Tibial artery (tissue), 4 donors: ENCODE measurements around the gene SDHA.
A peak's percentile ranks its signal among the peaks of the same experiment; 100 is the strongest.
"Not testable (repeated sequence)": the region's sequence is repeated elsewhere in the genome, so short reads cannot be mapped to it uniquely, and the experiment has no call there.

ENCODE experiments used
- DNase-seq, 2 donors: peaks; one replicate each; pipeline ENCODE4 v3.0.0-alpha.2; 2019
- H3K27ac ChIP-seq, 2 donors: fragments of 200-600 bp; sonication (generic) in 1 of 2; 1 replicate in 1 of 2; 2 replicates in 1 of 2; pipeline ENCODE4 v1.5.1; 2018 to 2019; ENCODE audit warnings: mild to moderate bottlenecking in 1 of 2
- H3K27me3 ChIP-seq, 2 donors: fragments of 200-600 bp; sonication (generic) in 1 of 2; one replicate each; pipeline versions ENCODE4 v1.5.1 to v1.6.0; 2016 to 2019
- H3K36me3 ChIP-seq, 3 donors: fragments of 200-600 bp; sonication (generic) in 2 of 3; one replicate each; pipeline ENCODE4 v1.5.1; 2016 to 2019; ENCODE audit warnings: mild to moderate bottlenecking in 2 of 3
- H3K4me1 ChIP-seq, 4 donors: fragments of 200-600 bp; sonication (generic) in 2 of 4; 1 replicate in 3 of 4; 2 replicates in 1 of 4; pipeline ENCODE4 v1.5.1; 2016 to 2019
- H3K4me3 ChIP-seq, 2 donors: fragments of 200-600 bp; sonication (generic) in 1 of 2; 1 replicate in 1 of 2; 2 replicates in 1 of 2; pipeline ENCODE4 v1.5.1; 2018 to 2019; ENCODE audit warnings: mild to moderate bottlenecking in 2 of 2
- H3K9me3 ChIP-seq, 3 donors: fragments of 200-600 bp; sonication (generic) in 1 of 3; one replicate each; pipeline ENCODE4 v1.5.1; 2016 to 2019
- CTCF ChIP-seq, 2 experiments: fragments of 200-600 bp in 1 of 2; fragments of 450-650 bp in 1 of 2; IDR thresholded peaks; one replicate each; pipeline ENCODE4 v1.5.1; 2017 to 2019; ENCODE audit warnings: antibody characterized with exemption in 2 of 2, mild to moderate bottlenecking in 1 of 2, moderate library complexity in 1 of 2
- intact Hi-C: fragments of 100-400 bp; cut with DNase I; formaldehyde crosslinking; loops from one replicate; pipeline ENCODE4 v1.15.0; 2023; ENCODE audit warnings: low total_unique reads

SDHA gene

GRCh38 chr5:264338-264737, 46.2 kb downstream of the SDHA start:
- no peak for TF ChIP-seq CTCF (IDR thresholded peaks at IDR 0.05)
- Histone ChIP-seq H3K36me3 (peaks cover 8 to 25% (median 16%) of the 10 kb centered on the region in 3 donors), H3K9me3 (no peaks in the 10 kb centered on the region), H3K27ac (peak overlapping the region in 1 of 2 donors; percentile 62), H3K4me1 (peaks cover 0 to 24% (median 4%) of the 10 kb centered on the region in 4 donors), H3K4me3 (no peak overlapping the region), H3K27me3 (no peaks in the 10 kb centered on the region)
- DNase-seq, result no peak
- intact Hi-C loops, result loop anchor here (5.0 kb wide), 1 partner anchor 1303 kb away; no protein-coding TSS in a partner anchor

DNA sequence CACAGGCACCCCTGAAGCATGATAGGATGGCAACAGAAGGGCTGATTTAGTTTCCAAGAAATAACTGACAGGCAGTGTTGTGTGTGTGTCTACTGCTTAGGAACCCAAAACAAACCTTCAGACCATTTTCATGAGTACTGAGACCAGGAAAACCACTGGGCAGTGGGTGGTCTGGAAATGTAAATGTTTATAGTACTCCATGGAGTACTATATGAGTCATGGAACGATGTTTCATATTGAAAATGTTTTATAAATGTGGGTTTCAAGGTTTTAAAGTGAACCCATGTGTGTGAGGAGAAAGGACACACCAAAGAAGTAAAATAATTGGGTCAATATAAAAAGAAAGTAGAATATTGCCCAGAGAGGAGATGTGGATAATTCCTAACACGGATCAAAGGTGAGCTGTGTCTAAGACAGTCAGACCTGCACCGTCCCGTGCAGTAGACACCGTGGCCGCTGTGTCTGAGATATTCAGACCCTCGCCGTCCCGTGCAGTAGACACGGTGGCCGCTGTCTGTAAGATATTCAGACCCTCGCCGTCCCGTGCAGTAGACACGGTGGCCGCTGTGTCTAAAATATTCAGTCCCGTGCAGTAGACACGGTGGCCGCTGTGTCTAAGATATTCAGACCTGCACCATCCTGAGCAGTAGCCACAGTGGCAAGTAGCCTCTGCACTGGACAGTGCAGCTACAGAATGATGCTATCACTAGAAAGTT, 48.3 kb downstream of the SDHA start:
- Histone ChIP-seq H3K4me1 (peaks cover 0 to 30% (median 8%) of the 10 kb centered on the region in 4 donors), H3K36me3 (peaks cover 8 to 21% (median 12%) of the 10 kb centered on the region in 3 donors)
- H3K27ac ChIP-seq, H3K27me3 ChIP-seq, intact Hi-C loops, H3K4me3 ChIP-seq, H3K9me3 ChIP-seq, DNase-seq: not testable (repeated sequence)

- Histone ChIP-seq H3K4me3 (no peak overlapping the region), H3K36me3 (peaks cover 8 to 20% (median 11%) of the 10 kb centered on the region in 3 donors), H3K4me1 (peaks cover 0 to 31% (median 10%) of the 10 kb centered on the region in 4 donors), H3K27me3 (no peaks in the 10 kb centered on the region), H3K9me3 (no peaks in the 10 kb centered on the region), H3K27ac (no peak overlapping the region)
- intact Hi-C loops, result no loop called here
- no peak for TF ChIP-seq CTCF (IDR thresholded peaks at IDR 0.05)
- no peak for DNase-seq
These were observed 49.6 kb downstream of the SDHA start for GRCh38 chr5:267716-268115.

DNA sequence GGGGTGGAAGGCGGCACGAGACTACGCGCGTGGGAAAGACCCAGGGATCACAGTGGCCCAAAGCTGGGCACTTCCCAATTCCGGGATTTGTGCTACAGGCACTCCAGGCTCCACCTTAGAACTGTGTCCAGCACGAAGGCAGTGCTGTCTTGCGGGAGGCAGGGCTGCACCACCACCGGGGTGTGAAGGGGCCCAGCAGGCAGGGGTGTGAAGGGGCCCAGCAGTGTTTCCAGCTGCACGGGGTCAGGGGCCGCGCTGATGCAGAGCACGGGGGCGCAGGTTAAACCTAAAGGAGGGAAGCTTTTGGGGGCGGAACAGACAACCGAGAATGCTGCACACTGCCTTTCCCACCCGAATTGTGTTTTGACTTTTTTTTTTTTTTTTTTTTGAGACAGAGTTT, 52.2 kb downstream of the SDHA start:
- Histone ChIP-seq H3K27ac (peak overlapping the region in 1 of 2 donors; percentile 88), H3K27me3 (no peaks in the 10 kb centered on the region), H3K4me3 (peak overlapping the region; percentile 96 to 99), H3K9me3 (no peaks in the 10 kb centered on the region), H3K4me1 (peaks cover 0 to 30% (median 16%) of the 10 kb centered on the region in 4 donors), H3K36me3 (peaks cover 6 to 19% (median 19%) of the 10 kb centered on the region in 3 donors)
- no peak for TF ChIP-seq CTCF (IDR thresholded peaks at IDR 0.05)
- no peak for DNase-seq
- intact Hi-C loops, result loop anchor here (5.0 kb wide), 1 partner anchor 53 kb away; the partner anchor contains the start of genes CCDC127 and SDHA

DNA sequence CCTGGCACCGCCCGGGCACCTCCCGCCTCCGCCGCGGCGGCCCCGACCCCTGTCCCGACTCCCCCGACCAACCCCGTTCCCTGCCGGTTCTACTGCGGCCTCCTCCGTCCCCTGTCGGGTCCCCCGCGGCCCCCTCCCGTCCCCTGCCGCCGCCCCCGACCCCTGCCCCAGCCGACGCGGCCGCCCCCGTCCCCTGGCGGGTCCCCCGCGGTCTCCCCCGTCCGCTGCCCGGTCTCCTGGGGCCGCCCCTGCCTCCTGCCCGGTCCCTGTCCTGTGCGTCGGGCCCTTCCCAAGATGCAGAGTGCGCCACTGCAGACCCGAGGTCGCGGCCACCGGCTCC, 53.7 kb downstream of the SDHA start:
- intact Hi-C loops, result loop anchor here (5.0 kb wide), 1 partner anchor 54 kb away; the partner anchor contains the start of genes CCDC127 and SDHA
- Histone ChIP-seq H3K4me1 (peaks cover 0 to 31% (median 16%) of the 10 kb centered on the region in 4 donors), H3K36me3 (peaks cover 6 to 19% (median 18%) of the 10 kb centered on the region in 3 donors), H3K4me3 (peak overlapping the region; percentile 96 to 99), H3K27ac (peak overlapping the region; percentile 88 to 90)
- not testable (repeated sequence) for H3K9me3 ChIP-seq, H3K27me3 ChIP-seq, DNase-seq

DNA sequence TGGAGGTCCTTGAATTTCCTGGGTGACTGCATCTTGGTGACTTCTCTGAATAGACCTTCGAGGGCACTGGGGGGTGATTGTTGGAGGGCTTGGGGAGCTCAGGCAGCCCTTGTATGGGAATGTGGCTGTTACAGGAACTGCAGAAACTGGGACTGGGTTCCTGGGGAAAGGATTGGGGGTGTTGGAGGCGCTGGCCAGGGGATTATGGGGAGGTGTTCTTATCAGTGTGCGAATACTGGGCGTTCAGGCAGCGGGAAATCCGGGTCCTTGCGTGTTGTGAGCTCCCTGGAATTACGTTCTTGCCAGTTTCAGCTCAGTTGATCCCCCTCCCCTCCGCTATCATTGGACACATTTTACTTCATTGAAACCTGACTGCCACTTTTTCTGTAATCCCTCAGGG, 55.0 kb downstream of the SDHA start:
- not testable (repeated sequence) for H3K27me3 ChIP-seq, H3K4me3 ChIP-seq, H3K9me3 ChIP-seq, H3K27ac ChIP-seq, DNase-seq
- Histone ChIP-seq H3K36me3 (peaks cover 6 to 19% (median 18%) of the 10 kb centered on the region in 3 donors), H3K4me1 (peaks cover 0 to 31% (median 16%) of the 10 kb centered on the region in 4 donors)
- intact Hi-C loops, result loop anchor here (5.0 kb wide), 1 partner anchor 56 kb away; the partner anchor contains the start of genes CCDC127 and SDHA

GRCh38 chr5:273491-273890, 55.4 kb downstream of the SDHA start:
- H3K27ac ChIP-seq, H3K9me3 ChIP-seq, DNase-seq, H3K4me3 ChIP-seq, H3K27me3 ChIP-seq: not testable (repeated sequence)
- intact Hi-C loops, result loop anchor here (5.0 kb wide), 1 partner anchor 56 kb away; the partner anchor contains the start of genes CCDC127 and SDHA
- H3K4me1 ChIP-seq, result peaks cover 0 to 31% (median 16%) of the 10 kb centered on the region in 4 donors
- peaks cover 6 to 19% (median 18%) of the 10 kb centered on the region in 3 donors for H3K36me3 ChIP-seq

DNA sequence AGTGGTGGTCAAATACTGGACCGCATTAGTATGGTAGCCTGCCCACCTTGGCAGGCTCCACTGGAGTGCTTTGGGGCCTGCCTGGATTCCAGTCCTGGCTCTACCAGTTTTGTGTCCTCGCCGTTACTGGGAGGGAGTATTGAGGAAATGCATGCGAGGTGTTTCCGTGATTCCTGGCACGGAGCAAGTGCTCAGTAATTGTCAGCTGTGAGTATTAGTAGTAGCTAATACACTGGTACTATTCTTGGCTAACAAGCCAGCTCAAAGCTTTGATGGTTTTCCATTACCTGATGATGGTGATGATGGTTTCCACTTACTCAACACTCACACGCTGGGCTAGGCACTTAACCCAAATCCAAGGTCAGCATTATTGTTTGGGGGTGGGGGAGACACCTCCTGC, 56.2 kb downstream of the SDHA start:
- not testable (repeated sequence) for DNase-seq, H3K4me3 ChIP-seq, H3K9me3 ChIP-seq, H3K27me3 ChIP-seq, H3K27ac ChIP-seq
- intact Hi-C loops, result loop anchor here (5.0 kb wide), 1 partner anchor 57 kb away; the partner anchor contains the start of genes CCDC127 and SDHA
- Histone ChIP-seq H3K36me3 (peaks cover 6 to 19% (median 18%) of the 10 kb centered on the region in 3 donors), H3K4me1 (peaks cover 0 to 31% (median 16%) of the 10 kb centered on the region in 4 donors)
